ENCODE data around the gene TMEM130.

DNA sequence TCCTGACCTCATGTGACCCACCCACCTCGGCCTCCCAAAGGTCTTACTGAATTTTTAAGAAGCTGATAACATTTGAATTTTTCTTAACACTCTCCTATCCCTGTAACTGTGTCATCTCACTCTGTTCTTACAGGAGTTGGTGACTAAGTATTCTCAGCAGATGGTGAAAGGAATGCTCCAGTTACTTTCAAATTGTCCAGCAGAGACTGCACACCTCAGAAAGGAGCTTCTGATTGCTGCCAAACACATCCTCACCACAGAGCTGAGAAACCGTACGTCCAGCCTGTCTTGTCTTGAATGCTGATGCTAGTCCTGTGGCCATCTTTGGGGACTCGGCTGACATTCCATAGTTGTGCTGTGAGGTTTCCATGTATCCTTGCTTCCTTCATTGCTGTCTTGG is 33.4 kb upstream of the TMEM130 start:
- TF ChIP-seq, protein P1, sequence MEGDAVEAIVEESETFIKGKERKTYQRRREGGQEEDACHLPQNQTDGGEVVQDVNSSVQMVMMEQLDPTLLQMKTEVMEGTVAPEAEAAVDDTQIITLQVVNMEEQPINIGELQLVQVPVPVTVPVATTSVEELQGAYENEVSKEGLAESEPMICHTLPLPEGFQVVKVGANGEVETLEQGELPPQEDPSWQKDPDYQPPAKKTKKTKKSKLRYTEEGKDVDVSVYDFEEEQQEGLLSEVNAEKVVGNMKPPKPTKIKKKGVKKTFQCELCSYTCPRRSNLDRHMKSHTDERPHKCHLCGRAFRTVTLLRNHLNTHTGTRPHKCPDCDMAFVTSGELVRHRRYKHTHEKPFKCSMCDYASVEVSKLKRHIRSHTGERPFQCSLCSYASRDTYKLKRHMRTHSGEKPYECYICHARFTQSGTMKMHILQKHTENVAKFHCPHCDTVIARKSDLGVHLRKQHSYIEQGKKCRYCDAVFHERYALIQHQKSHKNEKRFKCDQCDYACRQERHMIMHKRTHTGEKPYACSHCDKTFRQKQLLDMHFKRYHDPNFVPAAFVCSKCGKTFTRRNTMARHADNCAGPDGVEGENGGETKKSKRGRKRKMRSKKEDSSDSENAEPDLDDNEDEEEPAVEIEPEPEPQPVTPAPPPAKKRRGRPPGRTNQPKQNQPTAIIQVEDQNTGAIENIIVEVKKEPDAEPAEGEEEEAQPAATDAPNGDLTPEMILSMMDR (conservative IDR thresholded peaks at IDR 0.05 in 1 of 2, IDR thresholded peaks at IDR 0.05 in 1 of 2; ENCODE audit: extremely low read depth in 1 of 2, insufficient read depth in 1 of 2, low read depth in 1 of 2, low read length in 2 of 2): no peak
- no peak for TF ChIP-seq EZH2 (IDR thresholded peaks at IDR 0.05; ENCODE audit: borderline replicate concordance, low read length)

All from mammary epithelial cell (primary cell).